ENCODE results near the gene TUT7.

Gene TUT7

GRCh38 chr9:86238861-86239770 is 115.1 kb downstream of the TUT7 start:
- TF ChIP-seq REST (IDR thresholded peaks at IDR 0.05; ENCODE audit: insufficient read depth in 1 of 2, low read depth in 2 of 2, low read length in 2 of 2): no peak
- no peak for TF ChIP-seq SIN3A (IDR thresholded peaks at IDR 0.05; ENCODE audit: borderline replicate concordance, insufficient read depth, low read length)
- no peak for TF ChIP-seq TAF1 (IDR thresholded peaks at IDR 0.05; ENCODE audit: borderline replicate concordance, insufficient read depth, low read length)
- TF ChIP-seq FOXP2 (optimal IDR thresholded peaks at IDR 0.05; ENCODE audit: borderline replicate concordance, extremely low read depth, extremely low read length, insufficient read depth): no peak
- TF ChIP-seq POLR2AphosphoS5 (IDR thresholded peaks at IDR 0.05; ENCODE audit: low read depth, low read length): no peak

All from PFSK-1 (cell line).